ENCODE measurements around the gene CALML3. TPM values are rescaled to one million over a fixed set of nuclear protein-coding genes. Genes with fewer than 3 reads are reported as not detected.

The CALML3 gene
- total and polyA plus RNA-seq, 7 donors, result 0.03 TPM; not detected in 6

GRCh38 chr10:5575482-5576153 lies 50.9 kb downstream of the CALML3 start:
- H3K27ac ChIP-seq, result no peak overlapping the region
- WGBS, 3 donors, result 85 to 89% (median 85%) methylated on average over 20 to 23 of the region's 23 CpGs
- no peaks in the 10 kb centered on the region for H3K36me3 ChIP-seq (ENCODE audit: insufficient read depth in 1 of 2, low read depth in 1 of 2)
- H3K4me3 ChIP-seq, result no peak overlapping the region
- no peak for ATAC-seq
- H3K27me3 ChIP-seq (ENCODE audit: insufficient read depth in 3 of 3, low read length in 2 of 3), result no peaks in the 10 kb centered on the region
- no peak for TF ChIP-seq CTCF (IDR thresholded peaks at IDR 0.05)
- intact Hi-C loops (cut with DNase I), result no loop called here
- peaks cover 19% of the 10 kb centered on the region for H3K4me1 ChIP-seq
- peak in 1 of 2 donors; percentile 52 for DNase-seq
- no peaks in the 10 kb centered on the region for H3K9me3 ChIP-seq

GRCh38 chr10:5576154-5576748 lies 51.5 kb downstream of the CALML3 start:
- no peak overlapping the region for H3K27ac ChIP-seq
- intact Hi-C loops (cut with DNase I), result no loop called here
- ATAC-seq, result no peak

More at GRCh38 chr10:5576154-5576748, 51.5 kb downstream of the CALML3 start:
- Histone ChIP-seq H3K27me3 (ENCODE audit: insufficient read depth in 3 of 3, low read length in 2 of 3) (no peaks in the 10 kb centered on the region), H3K9me3 (no peaks in the 10 kb centered on the region), H3K36me3 (ENCODE audit: insufficient read depth in 1 of 2, low read depth in 1 of 2) (no peaks in the 10 kb centered on the region), H3K4me3 (no peak overlapping the region), H3K4me1 (peaks cover 19% of the 10 kb centered on the region)
- 97 to 100% (median 99%) methylated on average over 3 to 4 of the region's 4 CpGs for WGBS, 3 donors
- no peak for DNase-seq
- TF ChIP-seq CTCF (IDR thresholded peaks at IDR 0.05), result no peak

Other genes with a start within 250 kb of the CALML3 start
- gene UCN3, start 160.0 kb upstream of the CALML3 start, total RNA-seq, result not detected
- gene UCN3, start 160.0 kb upstream of the CALML3 start, polyA plus RNA-seq, result not detected
- under 1 TPM in 2 of 4 donors, not detected in 2; 0.15 to 0.16 TPM for gene TUBAL3, start 120.1 kb upstream of the CALML3 start, total RNA-seq
- gene TUBAL3, start 120.1 kb upstream of the CALML3 start, polyA plus RNA-seq, result under 1 TPM; 0.06 to 0.23 (median 0.10) TPM
- 10 to 100 TPM; 35.6 to 44.0 (median 42.0) TPM for gene NET1, start 112.4 kb upstream of the CALML3 start, total RNA-seq
- 10 to 100 TPM; 14.3 to 20.7 (median 18.3) TPM for gene NET1, start 112.4 kb upstream of the CALML3 start, polyA plus RNA-seq
- not detected for gene CALML5, start 25.4 kb upstream of the CALML3 start, total RNA-seq
- gene CALML5, start 25.4 kb upstream of the CALML3 start, polyA plus RNA-seq, result not detected
- 10 to 100 TPM; 13.0 to 20.8 (median 15.5) TPM for gene ASB13, start 141.6 kb downstream of the CALML3 start, total RNA-seq
- gene ASB13, start 141.6 kb downstream of the CALML3 start, polyA plus RNA-seq, result 10 to 100 TPM in 2 of 3 donors, 1 to 10 TPM in 1; 9.8 to 18.3 (median 11.4) TPM
- 10 to 100 TPM; 31.5 to 45.6 (median 39.0) TPM for gene TASOR2, start 159.9 kb downstream of the CALML3 start, total RNA-seq
- gene TASOR2, start 159.9 kb downstream of the CALML3 start, polyA plus RNA-seq, result 10 to 100 TPM in 2 of 3 donors, 1 to 10 TPM in 1; 8.2 to 24.9 (median 12.1) TPM